GM12801 (cell line): ENCODE measurements around the gene UNC13D.

Experiments
- TF ChIP-seq, protein P1 (sequence below): IDR thresholded peaks from one replicate; pipeline ENCODE4 v1.5.1; 2011; ENCODE audit warnings: control low read depth; ENCODE audit not compliant: insufficient read length; ENCODE audit errors: extremely low read depth

The UNC13D gene

GRCh38 chr17:75812096-75813013 is 31.8 kb downstream of the UNC13D start:
- TF ChIP-seq, protein P1, sequence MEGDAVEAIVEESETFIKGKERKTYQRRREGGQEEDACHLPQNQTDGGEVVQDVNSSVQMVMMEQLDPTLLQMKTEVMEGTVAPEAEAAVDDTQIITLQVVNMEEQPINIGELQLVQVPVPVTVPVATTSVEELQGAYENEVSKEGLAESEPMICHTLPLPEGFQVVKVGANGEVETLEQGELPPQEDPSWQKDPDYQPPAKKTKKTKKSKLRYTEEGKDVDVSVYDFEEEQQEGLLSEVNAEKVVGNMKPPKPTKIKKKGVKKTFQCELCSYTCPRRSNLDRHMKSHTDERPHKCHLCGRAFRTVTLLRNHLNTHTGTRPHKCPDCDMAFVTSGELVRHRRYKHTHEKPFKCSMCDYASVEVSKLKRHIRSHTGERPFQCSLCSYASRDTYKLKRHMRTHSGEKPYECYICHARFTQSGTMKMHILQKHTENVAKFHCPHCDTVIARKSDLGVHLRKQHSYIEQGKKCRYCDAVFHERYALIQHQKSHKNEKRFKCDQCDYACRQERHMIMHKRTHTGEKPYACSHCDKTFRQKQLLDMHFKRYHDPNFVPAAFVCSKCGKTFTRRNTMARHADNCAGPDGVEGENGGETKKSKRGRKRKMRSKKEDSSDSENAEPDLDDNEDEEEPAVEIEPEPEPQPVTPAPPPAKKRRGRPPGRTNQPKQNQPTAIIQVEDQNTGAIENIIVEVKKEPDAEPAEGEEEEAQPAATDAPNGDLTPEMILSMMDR: no peak

DNA sequence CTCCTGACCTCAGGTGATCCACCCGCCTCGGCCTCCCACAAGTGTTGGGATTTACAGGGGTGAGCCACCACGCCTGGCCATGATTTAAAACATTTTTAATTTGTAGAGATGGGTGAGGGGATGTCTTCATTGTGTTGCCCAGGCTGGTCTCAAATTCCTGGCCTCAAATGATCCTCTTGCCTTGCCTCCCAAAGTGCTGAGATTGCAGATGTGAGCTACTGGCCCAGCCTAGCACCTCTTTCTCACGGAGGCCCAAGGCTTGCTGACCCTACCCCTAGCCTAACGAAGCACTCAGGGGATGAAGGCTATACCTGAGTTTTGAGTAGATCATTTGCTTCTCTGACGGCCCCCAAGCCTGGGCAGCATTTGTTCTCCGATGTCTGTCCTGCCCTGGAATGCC is 33.0 kb downstream of the UNC13D start:
- TF ChIP-seq, protein P1: no peak

- TF ChIP-seq, protein P1: no peak
Measured at GRCh38 chr17:75810216-75810615, 34.0 kb downstream of the UNC13D start.

DNA sequence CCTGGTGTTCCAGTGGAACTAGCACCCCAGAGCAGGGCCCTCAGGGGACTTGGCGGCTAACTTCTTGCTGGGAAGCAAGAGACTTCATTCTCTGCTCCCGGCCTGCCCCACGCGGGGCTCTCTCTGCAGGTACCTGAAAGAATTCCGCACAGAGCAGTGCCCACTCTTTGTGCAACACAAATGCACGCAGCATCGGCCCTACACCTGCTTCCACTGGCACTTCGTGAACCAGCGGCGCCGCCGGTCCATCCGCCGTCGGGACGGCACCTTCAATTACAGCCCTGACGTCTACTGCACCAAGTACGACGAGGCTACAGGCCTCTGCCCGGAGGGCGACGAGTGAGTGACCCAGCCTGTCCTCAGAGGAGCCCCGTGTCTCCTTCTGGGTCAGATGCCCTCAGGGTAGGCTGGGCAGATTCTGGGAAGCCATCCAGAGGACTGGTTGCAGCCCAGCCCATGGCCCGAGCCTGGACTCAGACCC is 34.5 kb downstream of the UNC13D start:
- TF ChIP-seq, protein P1: no peak

GRCh38 chr17:75808905-75809621 is 35.1 kb downstream of the UNC13D start:
- TF ChIP-seq, protein P1: no peak

DNA sequence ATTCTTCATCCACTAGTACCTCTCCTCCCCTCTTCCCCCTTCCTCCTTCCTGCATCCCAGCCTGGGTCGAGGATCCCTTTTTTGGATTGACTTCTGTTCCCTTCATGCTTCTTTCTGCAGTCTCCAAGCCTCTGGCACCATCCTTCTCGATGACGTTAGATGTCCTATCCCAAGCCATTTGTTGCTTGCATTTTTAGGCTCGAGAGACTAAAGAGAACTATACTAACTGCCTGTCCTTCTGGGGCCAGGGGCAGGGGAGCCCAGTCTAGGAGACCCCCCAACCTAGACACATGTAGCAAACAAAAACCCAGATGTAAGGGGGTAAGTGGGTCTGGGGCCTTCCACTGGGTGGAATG is 35.7 kb downstream of the UNC13D start:
- TF ChIP-seq, protein P1: no peak

DNA sequence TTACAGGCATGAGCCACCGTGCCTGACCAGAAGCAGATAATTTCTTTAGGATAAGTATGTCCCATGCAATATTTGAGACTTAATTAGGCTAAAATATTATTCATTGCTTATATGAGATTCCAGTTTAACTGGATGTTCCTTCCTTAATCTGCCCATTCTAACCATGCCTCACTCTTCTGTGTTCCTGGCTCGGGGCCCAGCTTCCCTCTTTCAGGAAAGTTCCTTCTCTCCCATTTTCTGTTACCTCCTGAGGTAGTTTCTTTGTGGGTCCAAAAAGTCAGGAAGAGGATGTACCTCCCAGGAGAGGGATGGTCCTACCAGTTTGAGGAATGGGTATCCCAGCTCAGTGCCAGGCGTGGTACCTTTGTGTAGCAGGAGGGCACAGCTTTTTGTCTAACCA is 36.3 kb downstream of the UNC13D start:
- TF ChIP-seq, protein P1: no peak
